DND-41 (cell line): ENCODE data around the gene DLGAP1.

Experiments
- EZH2 ChIP-seq: IDR thresholded peaks from 3 replicates; pipeline ENCODE4 v1.6.1; 2012; ENCODE audit warnings: borderline replicate concordance, low read depth, mild to moderate bottlenecking, moderate library complexity, low read length, inconsistent platforms; ENCODE audit not compliant: severe bottlenecking
- TF ChIP-seq, protein P1 (sequence below): IDR thresholded peaks from 2 replicates; pipeline ENCODE4 v1.5.1; 2012; ENCODE audit warnings: borderline replicate concordance, low read length, moderate library complexity, mild to moderate bottlenecking; ENCODE audit not compliant: poor library complexity, severe bottlenecking; ENCODE audit errors: extremely low read depth

DNA sequence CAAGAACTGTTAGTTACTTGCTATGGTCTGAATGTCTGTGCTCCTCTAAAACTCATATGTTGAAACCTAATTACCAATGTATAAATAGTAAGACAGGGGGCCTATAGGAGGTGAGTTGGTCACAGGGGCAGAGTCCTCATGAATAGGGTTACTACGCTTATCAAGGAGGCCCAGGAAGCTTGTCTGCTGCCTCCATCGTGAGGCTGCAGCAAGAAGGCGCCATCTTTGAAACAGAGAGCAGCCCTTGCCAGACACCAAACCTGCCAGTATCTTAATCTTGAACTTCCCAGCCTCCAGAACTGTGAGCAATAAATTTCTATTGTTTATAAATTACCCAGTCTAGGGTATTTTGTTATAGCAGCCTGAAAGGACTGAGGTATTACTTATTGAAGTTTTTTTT lies 926.0 kb downstream of the DLGAP1 start:
- TF ChIP-seq, protein P1, sequence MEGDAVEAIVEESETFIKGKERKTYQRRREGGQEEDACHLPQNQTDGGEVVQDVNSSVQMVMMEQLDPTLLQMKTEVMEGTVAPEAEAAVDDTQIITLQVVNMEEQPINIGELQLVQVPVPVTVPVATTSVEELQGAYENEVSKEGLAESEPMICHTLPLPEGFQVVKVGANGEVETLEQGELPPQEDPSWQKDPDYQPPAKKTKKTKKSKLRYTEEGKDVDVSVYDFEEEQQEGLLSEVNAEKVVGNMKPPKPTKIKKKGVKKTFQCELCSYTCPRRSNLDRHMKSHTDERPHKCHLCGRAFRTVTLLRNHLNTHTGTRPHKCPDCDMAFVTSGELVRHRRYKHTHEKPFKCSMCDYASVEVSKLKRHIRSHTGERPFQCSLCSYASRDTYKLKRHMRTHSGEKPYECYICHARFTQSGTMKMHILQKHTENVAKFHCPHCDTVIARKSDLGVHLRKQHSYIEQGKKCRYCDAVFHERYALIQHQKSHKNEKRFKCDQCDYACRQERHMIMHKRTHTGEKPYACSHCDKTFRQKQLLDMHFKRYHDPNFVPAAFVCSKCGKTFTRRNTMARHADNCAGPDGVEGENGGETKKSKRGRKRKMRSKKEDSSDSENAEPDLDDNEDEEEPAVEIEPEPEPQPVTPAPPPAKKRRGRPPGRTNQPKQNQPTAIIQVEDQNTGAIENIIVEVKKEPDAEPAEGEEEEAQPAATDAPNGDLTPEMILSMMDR: no peak
- no peak for TF ChIP-seq EZH2
